Hematopoietic multipotent progenitor cell treated with erythropoietin and hydrocortisone succinate and interleukin-3 and kit ligand, for 17 days (in vitro differentiated cells): ENCODE data around the gene LRRFIP2.

Source experiments
- DNase-seq: peaks from one replicate; pipeline ENCODE4 v3.0.0-alpha.2; 2015; ENCODE audit warnings: low spot score

Gene LRRFIP2

DNA sequence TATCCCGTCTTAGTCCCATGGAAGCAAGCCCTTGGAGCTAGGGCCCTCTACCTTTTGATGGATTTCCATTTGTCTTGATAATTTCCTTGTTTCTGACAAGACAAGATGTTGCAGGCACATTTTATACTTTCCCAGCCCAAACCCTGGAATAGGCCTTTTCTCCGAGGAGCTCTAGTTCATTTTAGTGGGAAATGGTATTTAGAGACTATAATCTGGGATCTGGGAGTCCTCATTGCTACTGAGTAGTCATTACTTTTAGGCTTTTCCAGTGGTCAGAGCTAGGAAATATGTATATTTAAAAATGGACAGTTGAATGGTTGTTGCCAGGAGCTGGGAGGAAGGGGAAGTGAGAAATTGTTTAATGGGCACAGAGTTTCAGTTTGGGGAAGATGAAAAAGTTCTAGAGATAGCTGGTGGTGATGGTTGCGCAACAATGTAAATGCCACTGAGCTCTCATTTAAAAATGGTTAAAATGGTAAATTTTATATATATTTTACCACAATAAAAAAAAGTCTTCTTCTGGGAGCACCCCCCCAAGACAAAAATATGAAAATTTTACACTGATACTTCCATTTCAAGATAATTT, 149.5 kb downstream of the LRRFIP2 start:
- DNase-seq, result no peak

DNA sequence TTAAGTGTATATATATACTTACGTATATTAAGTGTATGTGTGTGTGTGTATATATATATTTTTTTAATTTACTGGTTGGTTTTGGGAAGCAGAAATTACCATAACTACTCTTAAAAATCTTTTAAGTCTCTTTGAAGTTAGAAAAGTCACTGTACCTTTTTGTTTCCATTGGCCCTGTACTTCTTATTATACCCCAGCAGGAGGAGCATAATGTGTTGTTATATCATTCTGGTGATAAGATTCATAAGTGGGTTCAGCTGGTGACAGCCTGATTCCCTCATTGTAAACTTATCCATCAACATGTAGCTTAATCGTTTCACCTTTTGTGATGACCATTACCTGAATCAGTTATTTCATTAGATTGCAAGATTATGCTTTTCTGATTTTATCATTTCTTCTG, 150.3 kb downstream of the LRRFIP2 start:
- DNase-seq, result peak; percentile 28

DNA sequence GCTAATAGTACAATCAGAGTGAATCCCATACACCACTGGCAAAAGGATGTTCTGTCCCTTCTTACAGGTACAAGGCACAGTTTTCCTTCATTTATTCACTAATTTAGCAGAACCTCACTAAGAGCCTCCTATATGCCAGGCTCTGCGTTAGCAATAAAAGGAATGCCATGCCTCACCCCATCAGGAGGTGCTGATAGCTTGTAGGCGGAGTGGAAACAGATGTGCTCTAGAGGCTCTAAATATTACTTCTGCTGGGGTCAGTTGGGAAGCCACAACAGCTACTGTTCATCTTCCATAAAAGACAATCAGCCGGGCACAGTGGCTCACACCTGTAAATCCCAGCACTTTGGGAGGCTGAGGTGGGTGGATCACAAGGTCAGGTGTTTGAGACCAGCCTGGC, 156.7 kb downstream of the LRRFIP2 start:
- no peak for DNase-seq

DNA sequence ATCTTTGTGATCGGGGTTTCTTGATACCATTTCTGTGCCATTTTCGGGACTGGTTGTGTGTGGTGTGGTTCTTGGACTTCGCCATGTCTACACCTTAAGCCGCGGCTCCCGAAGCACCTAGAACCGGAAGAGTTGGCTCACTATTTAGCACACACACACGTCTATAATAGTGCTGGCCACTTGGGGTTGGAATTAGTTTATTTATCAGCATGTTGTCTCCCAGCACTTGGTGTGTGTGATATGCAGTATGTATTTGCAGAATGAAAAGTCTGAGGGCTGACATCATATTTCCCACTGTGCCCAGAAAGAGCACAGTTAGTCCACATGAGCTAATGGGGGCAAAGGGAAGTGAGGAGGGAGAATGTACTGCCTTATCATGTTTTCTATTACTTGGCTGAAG, 157.5 kb downstream of the LRRFIP2 start:
- DNase-seq, result no peak

DNA sequence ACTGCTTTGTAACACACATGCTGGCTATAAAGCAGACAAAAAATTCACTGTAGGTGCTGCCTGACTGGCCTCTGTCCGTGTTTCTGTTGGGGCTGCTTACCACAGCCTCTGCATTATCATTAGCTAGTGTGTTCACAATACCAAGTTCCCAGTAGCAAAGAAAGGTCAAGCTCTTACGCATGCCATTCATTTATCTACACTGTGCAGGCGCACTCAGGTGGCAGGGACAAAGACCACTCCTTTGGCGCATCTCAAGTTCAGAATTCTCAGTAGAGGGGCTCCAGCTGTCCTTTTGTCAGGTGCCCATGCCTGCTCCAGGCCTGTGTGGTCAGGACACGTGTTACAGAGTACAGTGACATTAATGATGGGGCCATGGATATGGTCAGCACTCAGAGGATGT, 158.7 kb downstream of the LRRFIP2 start:
- no peak for DNase-seq

DNA sequence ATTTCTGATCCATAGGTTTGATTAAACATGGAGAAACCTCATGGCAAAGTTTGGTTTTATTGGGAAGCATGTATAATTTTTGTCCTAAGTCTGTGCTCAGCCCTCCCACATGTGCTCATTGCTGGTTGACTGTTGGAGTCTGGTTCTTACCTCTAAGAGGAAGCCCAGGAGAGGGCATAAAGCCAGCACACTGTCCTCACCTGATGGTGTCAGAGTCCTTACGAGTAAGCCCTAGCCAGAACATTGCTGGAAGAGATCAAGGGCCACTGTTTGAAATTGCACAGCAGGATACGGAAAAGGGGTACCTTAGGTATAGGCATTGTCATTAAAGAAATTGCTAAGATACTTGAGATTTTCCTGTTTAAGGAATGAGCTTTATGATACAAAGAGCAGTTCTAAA, 159.8 kb downstream of the LRRFIP2 start:
- DNase-seq, result no peak
